Inferior parietal cortex (tissue), 1 donor: ENCODE data around the gene CTCFL.

Source experiments
- DNase-seq: peaks from one replicate; pipeline ENCODE4 v3.0.0-alpha.2; 2016; ENCODE audit errors: extremely low spot score

Gene CTCFL

GRCh38 chr20:57559658-57560553 is 35.0 kb upstream of the CTCFL start:
- no peak for DNase-seq

DNA sequence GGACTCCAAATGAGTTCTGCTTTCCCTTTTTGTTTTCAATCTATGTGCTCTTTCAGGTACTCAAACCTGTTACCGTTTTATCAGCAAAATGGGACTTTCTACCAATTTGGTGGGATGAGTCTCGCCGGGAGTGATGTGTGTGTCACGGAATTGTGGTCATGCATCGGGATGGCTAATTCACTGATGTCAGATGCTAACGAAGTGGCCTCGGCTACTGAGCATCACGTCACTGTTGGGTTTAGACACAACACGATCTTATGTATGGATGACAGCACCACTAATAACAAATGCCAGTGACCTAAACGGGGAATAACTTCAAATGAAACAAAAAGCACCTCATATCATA is 34.3 kb upstream of the CTCFL start:
- no peak for DNase-seq

DNA sequence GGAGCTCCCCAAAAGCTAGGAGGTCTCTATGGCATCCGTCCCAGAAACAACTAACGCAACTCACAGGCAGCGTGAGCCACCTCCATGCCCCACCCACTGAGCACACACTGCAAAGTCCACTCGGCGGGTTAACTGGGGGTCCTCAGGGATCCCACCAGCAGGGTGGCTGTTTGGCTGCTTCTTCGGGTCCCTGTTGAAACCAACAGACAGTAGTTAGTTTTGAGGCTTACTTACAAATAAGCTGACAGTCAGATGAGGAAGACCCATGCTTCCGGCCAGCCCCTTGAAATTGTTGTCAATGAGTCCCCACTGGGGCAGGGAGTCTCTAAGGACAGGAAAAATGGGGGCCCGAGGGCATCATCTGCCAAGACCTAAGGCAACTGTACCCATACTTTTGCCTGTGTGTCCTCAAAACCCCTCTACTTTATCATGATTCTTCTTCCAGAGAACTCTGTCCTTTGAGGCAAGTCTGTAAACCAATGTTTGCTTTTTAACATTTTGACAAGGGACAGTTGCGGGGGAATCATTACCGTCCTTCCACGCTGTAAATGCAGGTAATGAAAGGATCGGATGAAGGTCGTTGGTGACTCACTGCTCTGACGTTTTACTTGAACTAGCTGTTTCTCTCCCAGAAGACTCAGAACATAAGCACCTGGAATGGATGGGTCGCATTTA is 33.8 kb upstream of the CTCFL start:
- no peak for DNase-seq

DNA sequence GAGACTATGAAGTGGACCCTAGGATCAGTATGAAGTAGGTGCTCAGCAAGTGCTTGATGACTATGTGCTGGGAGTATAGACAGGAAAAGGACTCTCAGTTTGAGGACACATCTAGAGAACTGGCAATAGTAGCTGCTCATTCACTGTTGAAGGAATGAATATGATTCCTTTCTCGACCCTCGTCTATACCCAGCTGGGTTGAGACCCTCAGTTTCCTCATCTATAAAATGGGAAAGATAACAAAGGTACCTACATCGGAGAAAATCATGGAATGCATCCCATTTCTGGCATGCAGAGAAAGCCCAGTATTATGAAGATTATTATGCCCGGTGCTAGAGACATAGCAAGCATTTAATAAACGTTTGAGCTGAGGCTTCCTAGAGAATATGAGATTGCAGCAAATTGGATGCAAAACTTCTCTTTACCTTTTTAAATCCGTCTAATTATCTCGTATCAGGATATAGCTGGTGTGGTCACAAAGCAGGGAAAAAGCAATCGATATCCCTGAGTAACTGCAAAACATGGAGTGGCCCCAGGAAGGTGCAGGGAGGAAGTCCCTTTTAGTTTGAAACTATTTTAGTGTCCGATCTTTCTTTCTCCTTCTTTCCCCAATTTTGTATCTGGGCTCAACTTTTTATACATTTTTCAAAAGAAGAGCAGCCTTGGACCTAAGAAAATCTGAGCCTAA is 33.1 kb upstream of the CTCFL start:
- DNase-seq, result no peak

GRCh38 chr20:57556980-57557274 is 32.0 kb upstream of the CTCFL start:
- no peak for DNase-seq

DNA sequence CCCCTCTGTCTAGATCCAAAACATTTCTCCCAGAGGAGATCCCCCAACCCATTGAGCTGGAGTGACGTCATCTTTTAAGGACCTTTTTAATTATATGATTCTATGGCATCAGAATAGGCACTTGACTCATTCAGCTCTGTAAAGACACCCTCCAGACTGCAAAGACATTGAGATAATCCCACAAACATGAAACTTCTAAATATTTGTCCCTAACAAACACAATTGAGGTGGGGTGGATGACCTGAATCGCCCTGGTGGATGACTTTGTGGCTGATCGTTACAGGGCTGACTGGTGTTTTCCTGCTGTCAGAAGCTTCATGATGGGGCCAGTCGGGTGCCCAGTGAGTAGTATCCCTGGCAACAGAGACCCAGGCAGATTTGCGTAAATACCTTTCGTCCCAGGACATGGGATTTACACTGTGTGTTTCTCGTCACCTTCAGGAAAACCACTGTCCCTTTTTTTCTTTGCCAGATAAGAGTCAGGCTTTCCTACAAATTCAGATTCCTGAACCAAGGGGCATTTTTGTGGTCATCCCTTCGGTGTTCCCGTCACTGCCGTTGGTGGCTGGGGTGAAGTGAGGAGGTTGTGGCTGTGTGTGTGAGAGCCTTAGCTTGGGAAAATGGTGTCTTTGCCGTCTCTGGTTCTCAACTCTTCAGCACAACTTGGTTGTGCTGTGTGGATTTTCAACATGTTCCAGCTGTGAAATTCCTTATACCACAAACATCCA is 30.7 kb upstream of the CTCFL start:
- no peak for DNase-seq

DNA sequence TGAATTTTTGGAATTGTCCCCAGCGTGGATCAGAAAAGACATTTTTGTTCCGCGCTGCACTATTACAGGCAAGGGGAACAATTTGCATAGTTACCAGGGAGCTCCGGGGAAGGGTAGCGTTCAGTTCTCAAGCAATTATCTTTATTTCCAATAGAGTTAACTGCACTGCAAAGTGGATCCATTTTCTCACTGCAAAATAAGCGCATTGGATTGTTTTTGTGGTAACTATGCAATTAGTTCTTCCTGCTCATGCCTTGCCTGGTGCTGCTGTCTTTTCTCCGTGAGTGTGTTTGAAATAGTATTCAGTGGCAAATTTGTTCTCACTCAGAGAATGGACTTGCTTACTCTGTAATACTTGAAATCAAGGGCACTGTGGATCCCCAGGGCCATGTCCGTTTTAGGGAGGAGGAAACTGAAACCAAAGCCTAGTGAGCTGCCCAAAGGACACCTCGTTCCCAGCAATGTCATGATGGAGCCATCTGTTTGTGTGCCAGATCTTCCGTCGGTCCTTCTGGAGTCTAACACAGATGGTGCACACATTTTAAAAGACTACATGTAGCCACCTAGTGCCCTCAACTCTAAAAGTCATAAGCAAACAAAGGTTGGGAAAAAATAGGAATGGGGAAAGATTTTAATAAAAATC is 28.6 kb upstream of the CTCFL start:
- DNase-seq, result no peak

DNA sequence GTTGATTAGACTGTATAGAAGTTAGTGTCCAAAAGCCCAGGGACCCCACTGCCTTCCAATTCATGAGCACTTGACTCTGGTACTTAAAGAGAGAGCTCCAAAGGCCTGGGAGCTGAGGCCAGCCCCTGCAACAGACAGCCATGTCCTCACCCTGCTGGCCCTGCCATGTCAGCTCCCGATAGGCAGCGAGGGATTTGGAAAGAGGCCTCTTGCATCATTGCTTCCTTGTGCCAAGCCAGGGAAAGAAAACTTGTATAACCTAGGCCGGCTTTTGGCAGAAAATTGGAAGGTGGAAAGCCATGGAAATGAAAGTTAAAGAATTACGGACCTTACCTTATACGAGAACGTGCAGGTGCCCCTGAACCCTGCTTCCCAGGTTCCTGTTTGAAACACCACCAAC is 27.5 kb upstream of the CTCFL start:
- no peak for DNase-seq

DNA sequence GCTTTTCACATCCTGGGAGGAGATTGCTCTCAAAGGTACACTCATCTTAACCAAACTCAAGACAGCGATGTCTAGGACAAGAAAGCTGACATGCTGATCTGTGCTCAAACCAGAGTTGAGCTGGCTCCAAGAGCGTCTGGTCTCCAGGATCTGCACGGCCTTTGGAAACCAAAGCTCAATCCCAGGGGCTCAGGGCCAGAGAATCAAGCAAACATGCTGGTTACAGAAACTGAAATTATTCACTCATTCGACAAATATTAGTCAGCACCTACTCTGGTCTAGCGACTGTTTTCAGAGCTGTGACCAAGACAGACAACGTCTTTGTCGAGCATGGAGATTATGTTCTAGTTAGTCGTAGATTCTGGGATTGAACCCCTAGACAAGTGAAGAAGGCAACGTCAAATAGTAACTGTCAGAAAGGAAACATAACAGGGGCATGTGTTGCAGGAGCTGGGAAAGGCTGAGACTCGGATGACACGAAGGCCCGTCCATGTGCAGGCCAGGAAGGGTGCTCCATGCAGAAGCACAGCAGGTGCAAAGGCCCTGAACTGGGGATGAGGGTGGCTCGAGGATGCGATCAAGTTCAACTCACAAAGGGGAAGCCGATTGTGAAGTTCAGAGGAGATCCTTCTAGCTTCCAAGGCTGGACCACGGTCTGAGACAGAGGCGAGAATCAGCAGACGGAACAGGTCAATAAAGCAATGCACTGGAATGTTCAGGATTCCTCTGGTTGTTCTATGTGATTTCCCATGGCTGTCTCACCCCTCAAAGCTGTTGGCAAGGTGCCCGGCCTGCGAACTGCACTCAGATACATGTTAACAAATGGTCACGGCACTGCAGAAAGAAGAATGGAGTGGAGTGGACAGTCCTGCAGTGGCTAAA is 23.5 kb upstream of the CTCFL start:
- no peak for DNase-seq

DNA sequence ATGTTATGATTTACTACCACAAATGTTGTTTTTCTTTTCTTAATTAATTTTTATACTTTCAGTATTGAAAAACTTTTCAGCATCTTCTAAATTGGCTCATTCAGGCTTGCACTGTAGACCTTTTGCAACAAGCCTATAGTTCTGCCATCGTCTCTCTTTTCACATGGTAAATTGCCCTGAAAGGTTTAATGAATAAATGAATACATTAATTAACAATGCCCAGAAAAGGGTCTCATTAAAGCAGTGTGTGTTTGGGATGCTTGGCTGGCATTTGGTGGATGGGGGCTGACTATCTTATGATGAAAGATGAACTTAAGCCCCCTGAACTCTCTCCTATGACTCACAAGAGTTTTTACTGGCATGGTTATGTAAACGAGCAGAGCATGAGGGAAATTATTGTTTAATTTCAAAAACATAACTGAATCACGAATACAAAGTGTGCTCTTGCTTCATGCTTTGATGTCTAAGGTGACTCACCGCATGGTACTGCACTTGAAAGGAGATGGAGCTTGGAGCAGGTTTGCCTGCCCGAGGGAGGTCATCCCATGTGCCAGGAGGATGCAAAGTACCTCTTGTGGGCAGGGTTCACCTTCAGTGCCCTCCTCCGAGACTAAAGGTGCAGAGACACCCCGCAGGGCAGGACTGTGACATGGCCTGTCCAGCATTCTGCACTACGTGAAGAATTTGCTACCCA is 22.2 kb upstream of the CTCFL start:
- no peak for DNase-seq

DNA sequence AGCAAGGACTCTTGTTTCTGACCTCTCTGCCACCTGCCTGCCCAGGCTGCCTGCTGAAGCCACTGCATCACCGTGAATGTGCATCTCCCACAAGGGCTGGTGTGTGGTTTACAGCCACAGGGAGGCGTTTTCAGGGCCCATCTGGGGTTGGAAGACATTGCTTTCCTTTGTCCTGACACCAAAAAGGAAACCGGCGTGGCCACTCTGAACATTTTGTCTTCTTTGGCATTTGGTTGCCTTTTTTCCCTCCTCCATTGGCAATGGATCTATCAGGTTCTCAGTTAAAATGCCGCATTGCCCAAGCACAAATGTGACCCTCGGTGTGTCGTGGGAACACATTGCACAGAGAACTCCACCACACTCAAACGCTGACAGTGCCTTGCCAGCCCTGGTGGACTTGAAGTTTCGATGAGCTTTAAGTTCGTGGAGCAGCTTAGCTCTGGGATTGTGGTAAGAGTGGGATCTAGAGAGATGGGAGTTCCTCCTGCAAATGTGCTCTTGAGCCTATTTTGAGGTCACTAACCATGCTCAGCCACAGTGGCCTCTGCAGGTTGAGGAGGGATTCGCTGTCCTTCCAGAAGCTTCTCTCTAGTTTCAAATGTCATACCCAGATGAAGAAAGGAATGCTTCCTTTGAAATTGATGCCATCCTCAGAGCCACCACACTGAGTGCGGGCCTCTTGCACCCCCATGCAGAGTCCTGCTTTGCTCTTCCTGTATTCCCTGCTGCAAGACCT is 21.2 kb upstream of the CTCFL start:
- DNase-seq, result no peak

- DNase-seq, result no peak
Observed at GRCh38 chr20:57544838-57545564, 20.1 kb upstream of the CTCFL start.

DNA sequence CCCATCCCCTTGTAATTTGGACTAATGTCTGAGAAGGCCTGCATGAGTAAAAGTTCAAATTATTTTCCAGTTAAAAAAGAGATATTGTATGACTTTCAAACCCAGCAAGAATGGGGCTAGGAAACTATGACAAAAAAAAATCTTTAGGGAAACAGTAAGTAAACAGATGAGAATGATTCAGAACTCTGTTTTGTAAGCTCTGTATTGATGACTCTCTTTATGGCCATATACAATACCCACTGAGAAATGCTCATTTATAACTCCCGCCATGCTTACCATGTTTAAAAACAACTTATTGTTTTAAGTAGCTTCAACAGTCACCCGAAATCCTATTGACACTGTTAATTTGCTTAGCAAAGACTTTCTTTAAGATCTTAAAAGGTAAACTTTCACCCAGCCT is 18.8 kb upstream of the CTCFL start:
- DNase-seq, result no peak

GRCh38 chr20:57540890-57541580 is 16.1 kb upstream of the CTCFL start:
- DNase-seq, result no peak

- DNase-seq, result no peak
Observed at GRCh38 chr20:57539889-57540288, 14.9 kb upstream of the CTCFL start.

DNA sequence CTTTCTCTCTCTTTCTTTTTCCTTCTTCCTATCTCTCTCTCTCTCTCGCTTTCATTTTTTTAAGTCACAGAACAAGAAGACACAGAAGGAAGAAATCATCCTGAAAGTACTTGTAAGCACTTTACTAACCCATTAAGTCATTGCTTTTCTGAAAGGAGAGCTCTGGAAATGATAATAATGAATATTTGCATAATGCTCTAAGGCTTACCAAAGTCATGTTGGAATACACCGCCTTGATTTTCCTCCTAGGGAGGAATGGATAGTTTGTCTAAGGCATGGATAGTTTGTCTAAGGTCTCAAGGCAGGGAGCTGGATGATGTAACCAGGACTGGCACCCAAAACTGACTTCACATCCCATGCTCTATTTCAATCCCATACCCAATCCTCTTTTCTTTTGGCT is 12.9 kb upstream of the CTCFL start:
- DNase-seq, result no peak

GRCh38 chr20:57536771-57537724 is 12.1 kb upstream of the CTCFL start:
- no peak for DNase-seq
